HFF-Myc (cell line): ENCODE measurements around the gene OR1F1.

Experiments used
- DNase-seq: peaks from one replicate; pipeline ENCODE4 v3.0.0-alpha.2; 2011; ENCODE audit warnings: low read depth; ENCODE audit errors: extremely low read depth
- H3K4me3 ChIP-seq: replicated peaks from 2 replicates; pipeline ENCODE4 v1.5.1; 2011; ENCODE audit warnings: low read depth, mild to moderate bottlenecking, control low read depth, low read length
- TF ChIP-seq, protein P1 (sequence below): IDR thresholded peaks from 2 replicates; pipeline ENCODE4 v1.5.1; 2012; ENCODE audit warnings: mild to moderate bottlenecking, low read depth, low read length, control low read depth; ENCODE audit errors: missing control alignments

OR1F1 gene

DNA sequence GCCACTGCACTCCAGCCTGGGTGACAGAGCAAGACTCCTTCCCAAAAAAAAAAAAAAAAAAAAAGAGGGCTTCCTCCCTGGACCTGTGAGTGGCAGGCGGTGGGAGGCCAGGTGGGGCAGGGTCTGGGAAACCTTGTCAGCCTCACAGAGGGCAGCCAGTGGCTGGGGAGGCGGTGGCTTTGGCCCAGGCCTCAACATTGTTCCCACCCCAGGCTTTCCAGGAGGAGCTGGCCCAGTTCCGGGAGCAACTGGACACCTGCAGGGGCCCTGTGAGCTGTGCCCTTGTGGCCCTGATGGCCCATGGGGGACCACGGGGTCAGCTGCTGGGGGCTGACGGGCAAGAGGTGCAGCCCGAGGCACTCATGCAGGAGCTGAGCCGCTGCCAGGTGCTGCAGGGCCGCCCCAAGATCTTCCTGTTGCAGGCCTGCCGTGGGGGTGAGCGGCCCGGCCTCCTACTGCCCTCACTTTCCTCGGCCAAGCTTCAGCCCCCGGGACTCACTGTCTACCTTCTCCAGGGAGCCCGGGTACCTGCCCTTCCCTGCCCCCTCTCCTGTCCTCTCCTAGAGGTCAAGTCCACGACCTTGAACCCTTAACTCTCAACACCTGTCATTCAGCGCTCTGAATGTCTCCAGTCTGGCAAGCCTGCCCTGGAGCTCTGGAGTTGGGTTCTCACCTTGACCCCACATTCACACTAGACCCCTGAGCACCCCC, 40.8 kb upstream of the OR1F1 start:
- H3K4me3 ChIP-seq = no peak overlapping the region

GRCh38 chr16:3147757-3148104, 40.3 kb upstream of the OR1F1 start:
- no peak overlapping the region for H3K4me3 ChIP-seq
- TF ChIP-seq, protein P1, sequence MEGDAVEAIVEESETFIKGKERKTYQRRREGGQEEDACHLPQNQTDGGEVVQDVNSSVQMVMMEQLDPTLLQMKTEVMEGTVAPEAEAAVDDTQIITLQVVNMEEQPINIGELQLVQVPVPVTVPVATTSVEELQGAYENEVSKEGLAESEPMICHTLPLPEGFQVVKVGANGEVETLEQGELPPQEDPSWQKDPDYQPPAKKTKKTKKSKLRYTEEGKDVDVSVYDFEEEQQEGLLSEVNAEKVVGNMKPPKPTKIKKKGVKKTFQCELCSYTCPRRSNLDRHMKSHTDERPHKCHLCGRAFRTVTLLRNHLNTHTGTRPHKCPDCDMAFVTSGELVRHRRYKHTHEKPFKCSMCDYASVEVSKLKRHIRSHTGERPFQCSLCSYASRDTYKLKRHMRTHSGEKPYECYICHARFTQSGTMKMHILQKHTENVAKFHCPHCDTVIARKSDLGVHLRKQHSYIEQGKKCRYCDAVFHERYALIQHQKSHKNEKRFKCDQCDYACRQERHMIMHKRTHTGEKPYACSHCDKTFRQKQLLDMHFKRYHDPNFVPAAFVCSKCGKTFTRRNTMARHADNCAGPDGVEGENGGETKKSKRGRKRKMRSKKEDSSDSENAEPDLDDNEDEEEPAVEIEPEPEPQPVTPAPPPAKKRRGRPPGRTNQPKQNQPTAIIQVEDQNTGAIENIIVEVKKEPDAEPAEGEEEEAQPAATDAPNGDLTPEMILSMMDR = no peak
- no peak for DNase-seq

More for the DNA sequence above, 40.8 kb upstream of the OR1F1 start:
- TF ChIP-seq, protein P1 = no peak
- DNase-seq = no peak

- DNase-seq = no peak
- no peak overlapping the region for H3K4me3 ChIP-seq
- TF ChIP-seq, protein P1 = no peak
These were observed 39.5 kb upstream of the OR1F1 start for GRCh38 chr16:3148256-3149192.

GRCh38 chr16:3149193-3149530, 38.8 kb upstream of the OR1F1 start:
- H3K4me3 ChIP-seq = peak overlapping the region; percentile 58
- DNase-seq = no peak
- TF ChIP-seq, protein P1 = no peak

- peak overlapping the region; percentile 58 for H3K4me3 ChIP-seq
These were observed 38.2 kb upstream of the OR1F1 start for GRCh38 chr16:3149630-3150345.

More at GRCh38 chr16:3149630-3150345, 38.2 kb upstream of the OR1F1 start:
- DNase-seq = no peak
- TF ChIP-seq, protein P1 = peak; percentile 50
